HG03159 (cell line): ENCODE data around the gene PSMD10.

Experiments used
- ATAC-seq: cut with Tn5 transposase; IDR thresholded peaks from one replicate; pipeline ENCODE4 v1.9.1; 2021; ENCODE audit warnings: mild to moderate bottlenecking, moderate library complexity; ENCODE audit not compliant: unreplicated experiment

PSMD10 gene

DNA sequence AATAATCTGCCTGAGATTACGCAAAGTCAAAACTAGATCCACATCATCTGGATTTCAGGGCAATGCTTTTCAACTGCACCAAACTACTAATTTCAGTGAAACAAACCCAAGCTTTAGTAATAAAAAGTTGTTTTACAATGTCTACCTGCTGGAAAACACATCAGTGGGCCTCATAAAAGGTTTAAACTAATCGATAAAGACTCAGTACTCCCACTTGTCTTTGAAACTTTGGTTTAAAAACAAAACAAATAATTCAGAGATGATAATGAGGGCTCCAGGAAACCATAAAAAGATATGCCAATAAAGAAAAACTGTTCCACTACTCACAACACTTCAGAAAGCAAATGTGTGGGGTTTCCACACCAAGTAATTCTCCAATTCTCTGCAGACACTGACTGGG, 10.2 kb downstream of the PSMD10 start:
- no peak for ATAC-seq

DNA sequence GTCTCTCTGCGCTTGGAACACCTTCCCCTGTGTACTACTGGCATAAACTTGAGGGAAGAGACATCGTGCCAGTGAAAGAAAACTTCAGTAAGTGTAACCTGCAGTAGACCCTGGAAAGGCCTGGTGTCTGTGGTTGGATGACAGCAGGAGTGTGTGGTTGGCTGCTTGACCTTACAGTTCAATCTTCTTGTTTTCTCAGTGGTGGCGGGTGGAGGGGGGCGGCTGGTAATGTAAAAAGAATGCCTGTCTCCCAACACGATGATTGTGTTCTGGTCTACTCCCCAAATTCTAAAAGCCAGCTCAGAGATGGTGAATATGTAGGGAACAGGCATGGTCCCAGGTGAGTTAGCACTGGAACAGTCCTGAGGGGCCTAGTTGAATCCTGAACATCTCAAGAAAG, 18.6 kb downstream of the PSMD10 start:
- no peak for ATAC-seq

DNA sequence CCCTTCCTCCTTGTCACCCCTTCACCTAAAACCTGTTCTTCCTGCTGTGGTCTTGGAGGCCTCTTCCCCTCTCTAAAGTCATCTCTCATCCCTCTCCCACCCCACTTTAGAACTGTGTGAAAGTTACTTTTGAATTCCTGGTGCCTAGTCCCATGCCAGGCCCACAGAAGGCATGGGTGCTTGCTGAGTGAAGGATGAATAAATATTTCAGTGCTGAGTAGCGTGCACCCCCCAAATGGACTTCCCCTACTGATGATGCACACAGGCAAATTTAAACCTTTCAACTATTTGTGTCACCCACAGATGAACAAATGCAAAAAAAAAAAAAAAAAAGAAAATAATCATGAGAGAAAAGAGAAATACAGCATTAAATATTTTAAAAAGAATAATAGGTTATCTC, 19.8 kb downstream of the PSMD10 start:
- no peak for ATAC-seq

DNA sequence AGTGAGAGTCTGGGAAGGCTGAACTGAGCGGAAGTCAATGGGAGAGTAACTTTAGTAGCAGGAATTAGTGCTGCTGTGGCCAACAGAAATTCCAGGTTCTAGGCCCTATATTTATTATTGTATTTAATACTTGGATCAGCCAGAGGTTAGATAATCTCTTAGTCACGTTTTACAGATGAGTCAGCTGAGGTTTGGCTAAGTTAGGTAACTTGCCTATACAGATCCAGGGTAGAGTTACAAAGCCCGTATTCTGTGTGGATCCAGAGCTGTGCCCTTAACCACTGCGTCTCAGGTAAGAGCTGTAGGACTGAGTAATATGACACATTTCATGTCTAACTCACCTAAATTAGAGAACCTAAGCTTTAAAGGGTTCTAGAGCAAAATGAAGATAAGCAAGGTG, 20.5 kb downstream of the PSMD10 start:
- no peak for ATAC-seq

DNA sequence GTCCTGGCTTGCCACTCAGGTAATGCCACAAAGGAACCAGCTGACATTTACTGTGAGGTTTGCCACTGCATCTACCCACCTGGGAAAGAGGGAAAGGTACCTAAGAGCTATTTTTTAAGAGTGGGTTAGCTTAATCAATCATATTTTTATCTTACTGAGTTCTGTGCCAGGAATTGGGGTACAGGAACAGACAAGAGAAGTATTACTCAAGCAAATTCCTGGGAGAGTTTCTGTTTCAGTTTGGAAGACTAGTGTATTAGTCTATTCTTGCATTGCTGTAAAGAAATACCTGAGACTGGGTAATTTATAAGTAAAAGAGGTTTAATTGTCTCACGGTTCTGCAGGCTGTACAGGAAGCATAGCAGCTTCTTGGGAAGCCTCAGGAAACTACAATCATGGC, 23.2 kb downstream of the PSMD10 start:
- ATAC-seq: no peak

DNA sequence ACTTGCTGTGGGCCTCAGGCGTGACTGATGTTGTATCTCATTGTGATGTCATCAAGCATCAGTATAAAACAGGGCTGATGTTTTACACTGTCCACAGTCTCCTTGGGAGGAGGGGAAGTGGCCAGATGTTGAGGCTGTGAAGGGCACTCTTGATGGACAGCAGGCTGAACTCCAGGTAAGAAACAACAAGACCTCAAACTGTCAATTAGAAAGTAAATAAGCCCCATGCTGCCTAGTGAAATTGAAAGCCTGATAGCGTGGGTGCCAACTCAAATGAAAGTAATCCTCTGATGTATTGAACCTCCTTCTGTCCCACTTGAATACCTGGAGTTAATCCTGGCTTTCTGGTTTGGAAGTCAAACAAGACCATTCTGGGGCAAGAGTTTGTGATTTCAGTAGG, 26.7 kb downstream of the PSMD10 start:
- no peak for ATAC-seq

DNA sequence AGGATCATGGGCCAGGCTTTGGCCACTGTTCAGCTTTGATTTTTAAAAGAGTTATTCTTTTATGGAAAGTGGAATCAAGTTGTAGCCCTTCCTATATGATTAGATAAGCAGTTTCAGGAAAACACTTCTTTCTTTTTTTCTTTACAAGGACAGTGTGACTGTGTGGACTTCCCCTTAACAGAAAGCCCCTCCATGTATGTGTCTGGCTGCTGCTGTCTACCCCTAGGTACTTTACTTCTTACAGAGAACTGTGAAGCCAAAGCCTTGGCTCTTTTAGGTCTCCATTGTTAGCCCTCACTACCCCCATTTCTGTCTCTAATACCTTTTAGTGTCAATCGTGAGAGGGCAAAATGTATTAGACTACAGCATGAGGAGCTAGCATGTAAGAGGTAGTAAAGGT, 27.3 kb downstream of the PSMD10 start:
- ATAC-seq: no peak

DNA sequence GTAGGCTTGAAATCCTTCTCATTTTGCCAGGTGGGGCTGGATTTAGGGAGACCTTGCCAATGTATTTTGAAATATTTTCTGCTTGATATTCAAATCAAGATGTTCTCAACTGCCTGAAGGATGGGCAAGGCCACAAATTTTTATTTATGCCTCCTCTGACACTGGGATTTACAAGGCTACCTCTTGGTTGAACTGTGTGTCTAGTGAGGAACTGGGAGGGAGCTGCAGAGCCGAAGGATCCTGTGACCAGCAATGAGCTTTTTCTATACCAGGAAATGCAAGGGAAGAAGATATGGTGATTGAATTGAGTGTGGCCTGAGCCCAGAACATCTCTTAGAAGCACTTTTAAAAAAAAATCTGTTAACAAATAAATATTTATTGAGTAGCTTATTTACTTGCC, 31.5 kb downstream of the PSMD10 start:
- ATAC-seq: no peak

DNA sequence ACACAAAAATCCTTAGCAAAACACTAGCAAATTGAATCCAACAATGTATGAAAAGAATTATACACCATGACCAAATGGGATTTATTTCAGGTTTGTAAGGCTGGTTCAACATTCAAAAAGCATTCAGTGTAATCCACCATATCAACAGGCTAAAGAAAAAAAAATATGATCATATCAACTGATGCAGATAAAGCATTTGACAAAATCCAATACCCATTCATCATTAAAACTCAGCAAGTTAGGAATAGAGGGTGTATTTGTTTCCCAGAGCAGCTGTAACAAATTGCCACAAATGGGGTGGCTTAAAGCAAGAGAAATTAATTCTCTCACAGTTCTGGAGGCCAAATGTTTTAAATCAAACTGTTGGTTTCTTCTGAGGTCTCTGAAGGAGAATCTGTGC, 35.8 kb downstream of the PSMD10 start:
- ATAC-seq: no peak

DNA sequence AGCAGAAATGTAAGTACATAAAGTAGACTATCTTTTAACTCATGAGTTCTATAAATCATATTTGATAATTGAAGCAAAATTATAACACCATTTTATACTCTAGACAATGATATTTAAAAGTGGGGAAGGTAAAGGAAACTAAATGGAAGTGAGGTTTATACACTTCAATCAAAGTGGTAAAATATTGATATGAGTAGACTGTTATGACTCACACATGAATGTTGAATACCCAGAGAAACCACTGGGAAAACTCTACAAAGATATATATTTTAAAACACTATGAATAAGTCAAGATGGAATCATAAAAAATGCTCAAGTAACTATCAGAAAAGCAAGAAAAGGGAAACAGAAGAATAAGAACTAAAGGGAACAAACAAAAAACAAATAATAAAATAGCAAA, 38.1 kb downstream of the PSMD10 start:
- no peak for ATAC-seq

DNA sequence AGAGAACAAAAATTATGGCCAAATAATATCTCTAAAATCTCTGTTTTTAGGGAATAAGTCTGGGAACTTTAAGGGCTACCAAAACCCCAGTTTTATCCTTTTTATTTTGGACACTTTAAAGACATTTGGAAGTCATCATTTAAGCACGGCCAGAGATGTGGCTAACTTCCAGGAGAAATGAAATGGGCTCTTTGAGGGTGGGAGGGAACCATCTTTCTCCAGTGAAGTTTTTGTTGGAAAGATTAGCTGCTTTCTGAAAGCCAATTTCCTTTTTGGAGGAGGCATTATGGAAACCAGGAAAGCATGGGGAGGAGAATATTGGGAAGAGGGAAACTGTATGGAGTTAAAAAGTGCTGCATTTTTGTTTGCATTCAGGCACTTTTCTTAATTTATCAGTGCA, 41.7 kb downstream of the PSMD10 start:
- no peak for ATAC-seq

DNA sequence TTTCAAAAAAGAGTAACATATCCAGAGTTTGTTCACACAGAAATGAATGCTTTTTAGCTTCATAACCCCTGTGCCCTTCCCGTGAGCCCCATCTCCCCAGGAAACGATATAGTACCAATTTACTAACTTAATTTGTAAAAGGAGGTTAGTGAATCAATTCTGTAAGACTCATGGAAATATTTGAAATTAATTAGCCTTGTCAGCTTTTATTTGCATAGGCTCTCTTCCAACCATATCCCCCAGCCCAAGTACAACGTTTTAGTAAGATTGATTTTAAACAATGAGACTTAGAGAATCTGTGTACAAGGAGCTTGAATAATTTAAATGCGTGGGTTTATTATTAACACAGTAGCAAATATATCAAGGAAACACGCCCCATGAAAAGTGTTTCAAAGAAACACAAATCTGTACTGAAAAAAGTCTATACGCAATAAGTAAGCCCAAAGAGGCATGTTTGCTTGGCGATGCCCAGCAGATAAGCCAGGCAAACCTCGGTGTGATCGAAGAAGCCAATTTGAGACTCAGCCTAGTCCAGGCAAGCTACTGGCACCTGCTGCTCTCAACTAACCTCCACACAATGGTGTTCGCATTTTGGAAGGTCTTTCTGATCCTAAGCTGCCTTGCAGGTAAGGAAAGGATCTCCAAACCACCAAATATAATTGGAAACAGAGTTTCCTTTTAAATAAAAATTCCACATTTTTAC, 46.6 kb downstream of the PSMD10 start, which contains the start of gene VSIG1:
TSS of gene VSIG1 (plus strand) at position 512 of the 703 bp plus-strand sequence. CDS start at position 578, 66 bp downstream.
- no peak for ATAC-seq

DNA sequence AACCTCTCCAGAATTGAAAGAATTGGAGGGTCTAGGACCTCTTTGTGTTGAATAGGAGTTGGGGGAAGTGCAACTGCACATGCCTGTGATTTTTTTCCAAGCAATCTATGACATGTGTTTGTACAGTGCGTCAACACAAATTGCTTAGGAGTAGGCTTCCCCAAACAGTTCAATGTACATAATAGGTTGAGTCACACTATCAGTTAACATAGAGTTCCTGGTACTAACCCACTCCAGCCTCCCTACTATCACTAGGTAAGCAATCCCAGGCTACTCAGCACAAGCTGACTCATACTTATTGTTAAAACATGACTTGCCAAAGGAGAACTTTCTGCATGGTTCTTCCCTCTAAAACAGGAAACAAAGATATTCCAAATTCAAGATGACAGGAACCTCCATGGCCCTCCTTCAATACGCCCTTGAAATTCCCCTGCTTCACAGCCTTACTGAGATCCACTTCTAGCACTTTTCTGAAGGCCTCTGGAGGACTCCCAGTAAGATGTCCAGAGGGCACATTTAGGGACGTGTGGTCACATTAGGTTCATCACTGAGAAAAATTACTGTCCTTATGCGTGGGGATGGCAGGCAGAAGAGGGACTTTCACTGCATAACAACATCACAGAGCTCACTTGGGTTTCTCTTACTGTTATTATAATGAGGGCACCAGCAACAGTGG, 54.9 kb downstream of the PSMD10 start:
- ATAC-seq: no peak

DNA sequence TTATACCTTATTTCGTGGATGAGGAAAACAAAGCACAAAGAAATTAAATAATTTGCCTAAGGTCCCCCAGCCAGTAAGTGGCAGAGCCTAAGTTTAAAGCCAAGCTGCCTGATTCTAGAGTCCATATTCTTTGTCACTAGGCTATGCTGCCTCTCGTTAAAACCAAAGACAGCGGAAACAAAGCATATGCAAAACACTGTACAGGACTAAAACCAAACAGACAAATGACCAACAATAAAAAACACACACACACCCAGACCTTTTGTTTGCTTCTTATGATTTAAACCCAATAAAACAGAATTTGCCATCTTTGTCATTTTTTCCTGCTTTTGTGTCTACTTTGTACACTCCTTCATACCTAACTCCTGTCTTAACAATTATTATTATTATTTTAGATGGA, 56.6 kb downstream of the PSMD10 start:
- ATAC-seq: no peak
